SK-N-SH treated with all-trans-retinoic acid at 6 μM for 48 hours (cell line): ENCODE results near the gene RTN4IP1.

Experiments used
- ARNTL ChIP-seq: fragments of 450-650 bp; formaldehyde crosslinking; IDR thresholded peaks from 2 replicates; pipeline ENCODE4 v1.5.0; 2020; ENCODE audit warnings: low read depth, mild to moderate bottlenecking, moderate library complexity, borderline replicate concordance
- CSRNP3 ChIP-seq: fragments of 250-450 bp; sonication (Bioruptor Pico); IDR thresholded peaks from 2 replicates; pipeline ENCODE4 v1.5.1; 2021; ENCODE audit warnings: mild to moderate bottlenecking, moderate library complexity
- ESRRG ChIP-seq: fragments of 250-450 bp; sonication (Bioruptor Pico); IDR thresholded peaks from 2 replicates; pipeline ENCODE4 v1.6.1; 2021; ENCODE audit warnings: mild to moderate bottlenecking
- GLIS3 ChIP-seq: fragments of 250-450 bp; sonication (Bioruptor Pico); IDR thresholded peaks from 2 replicates; pipeline ENCODE4 v1.5.0; 2020; ENCODE audit warnings: mild to moderate bottlenecking, moderate library complexity
- PATZ1 ChIP-seq: fragments of 250-450 bp; sonication (Bioruptor Pico); IDR thresholded peaks from 2 replicates; pipeline ENCODE4 v1.8.0; 2020; ENCODE audit warnings: mild to moderate bottlenecking, moderate library complexity, borderline replicate concordance
- RARB ChIP-seq: fragments of 250-450 bp; sonication (Bioruptor Pico); IDR thresholded peaks from 2 replicates; pipeline ENCODE4 v1.8.0; 2021; ENCODE audit warnings: mild to moderate bottlenecking, moderate library complexity
- SNAI2 ChIP-seq: fragments of 250-450 bp; sonication (Bioruptor Pico); IDR thresholded peaks from 2 replicates; pipeline ENCODE4 v1.5.0; 2020; ENCODE audit warnings: mild to moderate bottlenecking, moderate library complexity
- TOX ChIP-seq: fragments of 250-450 bp; sonication (Bioruptor Pico); IDR thresholded peaks from 2 replicates; pipeline ENCODE4 v1.8.0; 2021; ENCODE audit warnings: mild to moderate bottlenecking, moderate library complexity, borderline replicate concordance
- ZFP3 ChIP-seq: fragments of 250-450 bp; sonication (Bioruptor Pico); IDR thresholded peaks from 2 replicates; pipeline ENCODE4 v1.5.0; 2020; ENCODE audit warnings: mild to moderate bottlenecking, moderate library complexity
- ZFP30 ChIP-seq: fragments of 450-650 bp; formaldehyde crosslinking; IDR thresholded peaks from 2 replicates; pipeline ENCODE4 v1.5.0; 2022; ENCODE audit warnings: mild to moderate bottlenecking, moderate library complexity
- ZNF565 ChIP-seq: fragments of 450-650 bp; formaldehyde crosslinking; conservative IDR thresholded peaks from 2 replicates; pipeline ENCODE4 v1.5.0; 2020; ENCODE audit warnings: low read depth, mild to moderate bottlenecking, moderate library complexity
- TF ChIP-seq, protein P1 (sequence below): fragments of 250-450 bp; sonication (Bioruptor Pico); IDR thresholded peaks from 2 replicates; pipeline ENCODE4 v1.8.0; 2021; ENCODE audit warnings: low read depth, mild to moderate bottlenecking, moderate library complexity, borderline replicate concordance
- TF ChIP-seq, protein P2 (sequence below): fragments of 250-450 bp; sonication (Bioruptor Pico); IDR thresholded peaks from 2 replicates; pipeline ENCODE4 v1.5.0; 2020; ENCODE audit warnings: mild to moderate bottlenecking, moderate library complexity

- TF ChIP-seq GLIS3 (CRISPR knock-in tag), result no peak
- no peak for TF ChIP-seq SNAI2 (CRISPR knock-in tag)
- no peak for TF ChIP-seq ARNTL (CRISPR knock-in tag)
- TF ChIP-seq ZFP3 (CRISPR knock-in tag), result no peak
- TF ChIP-seq CSRNP3 (CRISPR knock-in tag), result no peak
- TF ChIP-seq, protein P1, sequence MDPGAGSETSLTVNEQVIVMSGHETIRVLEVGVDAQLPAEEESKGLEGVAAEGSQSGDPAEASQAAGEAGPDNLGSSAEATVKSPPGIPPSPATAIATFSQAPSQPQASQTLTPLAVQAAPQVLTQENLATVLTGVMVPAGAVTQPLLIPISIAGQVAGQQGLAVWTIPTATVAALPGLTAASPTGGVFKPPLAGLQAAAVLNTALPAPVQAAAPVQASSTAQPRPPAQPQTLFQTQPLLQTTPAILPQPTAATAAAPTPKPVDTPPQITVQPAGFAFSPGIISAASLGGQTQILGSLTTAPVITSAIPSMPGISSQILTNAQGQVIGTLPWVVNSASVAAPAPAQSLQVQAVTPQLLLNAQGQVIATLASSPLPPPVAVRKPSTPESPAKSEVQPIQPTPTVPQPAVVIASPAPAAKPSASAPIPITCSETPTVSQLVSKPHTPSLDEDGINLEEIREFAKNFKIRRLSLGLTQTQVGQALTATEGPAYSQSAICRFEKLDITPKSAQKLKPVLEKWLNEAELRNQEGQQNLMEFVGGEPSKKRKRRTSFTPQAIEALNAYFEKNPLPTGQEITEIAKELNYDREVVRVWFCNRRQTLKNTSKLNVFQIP (CRISPR knock-in tag), result no peak
- no peak for TF ChIP-seq TOX (CRISPR knock-in tag)
- no peak for TF ChIP-seq ZFP30 (CRISPR knock-in tag)
- no peak for TF ChIP-seq RARB
- TF ChIP-seq, protein P2, sequence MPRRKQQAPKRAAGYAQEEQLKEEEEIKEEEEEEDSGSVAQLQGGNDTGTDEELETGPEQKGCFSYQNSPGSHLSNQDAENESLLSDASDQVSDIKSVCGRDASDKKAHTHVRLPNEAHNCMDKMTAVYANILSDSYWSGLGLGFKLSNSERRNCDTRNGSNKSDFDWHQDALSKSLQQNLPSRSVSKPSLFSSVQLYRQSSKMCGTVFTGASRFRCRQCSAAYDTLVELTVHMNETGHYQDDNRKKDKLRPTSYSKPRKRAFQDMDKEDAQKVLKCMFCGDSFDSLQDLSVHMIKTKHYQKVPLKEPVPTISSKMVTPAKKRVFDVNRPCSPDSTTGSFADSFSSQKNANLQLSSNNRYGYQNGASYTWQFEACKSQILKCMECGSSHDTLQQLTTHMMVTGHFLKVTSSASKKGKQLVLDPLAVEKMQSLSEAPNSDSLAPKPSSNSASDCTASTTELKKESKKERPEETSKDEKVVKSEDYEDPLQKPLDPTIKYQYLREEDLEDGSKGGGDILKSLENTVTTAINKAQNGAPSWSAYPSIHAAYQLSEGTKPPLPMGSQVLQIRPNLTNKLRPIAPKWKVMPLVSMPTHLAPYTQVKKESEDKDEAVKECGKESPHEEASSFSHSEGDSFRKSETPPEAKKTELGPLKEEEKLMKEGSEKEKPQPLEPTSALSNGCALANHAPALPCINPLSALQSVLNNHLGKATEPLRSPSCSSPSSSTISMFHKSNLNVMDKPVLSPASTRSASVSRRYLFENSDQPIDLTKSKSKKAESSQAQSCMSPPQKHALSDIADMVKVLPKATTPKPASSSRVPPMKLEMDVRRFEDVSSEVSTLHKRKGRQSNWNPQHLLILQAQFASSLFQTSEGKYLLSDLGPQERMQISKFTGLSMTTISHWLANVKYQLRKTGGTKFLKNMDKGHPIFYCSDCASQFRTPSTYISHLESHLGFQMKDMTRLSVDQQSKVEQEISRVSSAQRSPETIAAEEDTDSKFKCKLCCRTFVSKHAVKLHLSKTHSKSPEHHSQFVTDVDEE (CRISPR knock-in tag), result no peak
- TF ChIP-seq ZNF565 (CRISPR knock-in tag), result no peak
- TF ChIP-seq ESRRG (CRISPR knock-in tag), result no peak
- no peak for TF ChIP-seq PATZ1 (CRISPR knock-in tag)
These were observed 13.8 kb upstream of the RTN4IP1 start for GRCh38 chr6:106643061-106643460.
